PC-3 (cell line): ENCODE data around the gene GTPBP6.

ENCODE experiments used
- CTCF ChIP-seq: fragments of 300-600 bp; sonication (generic); conservative IDR thresholded peaks from 2 replicates; pipeline ENCODE4 v1.5.1; 2017; ENCODE audit warnings: antibody characterized with exemption, low read depth, mild to moderate bottlenecking, low read length
- EZH2 ChIP-seq: fragments of 300-600 bp; sonication (generic); IDR thresholded peaks from one replicate; pipeline ENCODE4 v1.6.1; 2017; ENCODE audit warnings: antibody characterized with exemption, mild to moderate bottlenecking, low read length; ENCODE audit not compliant: unreplicated experiment

GRCh38 chrX:358651-359143 lies 40.1 kb upstream of the GTPBP6 start:
- TF ChIP-seq CTCF = no peak
- TF ChIP-seq EZH2 = no peak
